Measurements from ENCODE around the gene AACS.

Gene AACS

DNA sequence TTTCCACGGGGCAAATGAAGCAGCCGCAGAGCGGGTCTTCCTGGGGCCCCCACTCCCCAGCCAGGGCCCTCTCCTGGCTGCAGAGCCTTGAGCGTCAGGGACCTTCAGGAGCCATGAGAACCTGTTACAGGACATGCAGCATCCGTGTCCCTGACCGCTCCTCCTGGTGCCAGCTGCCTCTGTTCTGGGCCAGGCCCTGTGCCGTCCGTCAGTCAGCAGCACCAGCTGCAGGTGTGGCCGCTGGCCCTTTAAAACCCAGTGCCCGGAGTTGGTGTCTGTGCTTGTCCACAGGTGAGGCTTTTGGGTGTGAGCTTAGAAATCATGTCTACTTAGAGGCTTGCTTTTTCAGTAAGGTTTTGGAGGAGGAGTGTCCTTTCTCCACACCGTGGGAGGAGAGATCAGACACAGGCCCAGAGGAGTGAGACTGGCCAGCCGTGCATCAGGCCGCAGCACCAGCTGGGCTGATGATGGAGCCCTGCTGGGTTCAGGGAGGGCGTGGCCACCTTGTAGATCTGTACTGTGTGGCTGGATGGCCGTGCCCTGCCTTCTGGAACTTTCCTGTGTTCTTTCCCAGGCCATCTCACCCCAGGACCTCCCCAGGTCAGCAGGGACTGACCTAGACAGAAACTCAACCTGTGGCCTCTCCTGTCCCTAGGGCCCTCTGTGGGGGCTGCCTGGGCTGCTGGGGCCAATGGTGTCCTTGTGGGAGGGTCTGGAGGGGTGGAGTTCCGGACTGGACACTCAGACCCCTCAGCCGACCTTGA is 27.1 kb downstream of the AACS start:
- Histone ChIP-seq H3K9me3 (replicated peaks in 1 of 11) (peaks cover 0 to 14% (median 8%) of the 10 kb centered on the region in 11 experiments; a peak in 9 of 22 replicates), H3K4me2 (0 out of 22 replicates have a peak overlapping the region, but pooled peaks of 1 of the 11 experiments have one; percentile 18), H3K36me3 (peaks cover 36 to 77% (median 49%) of the 10 kb centered on the region in 11 experiments), H3K27ac (0 out of 22 replicates have a peak overlapping the region, but pooled peaks of 1 of the 11 experiments have one; percentile 3), H3K4me1 (peaks cover 6 to 42% (median 16%) of the 10 kb centered on the region in 10 experiments), H3K27me3 (no peaks in the 10 kb centered on the region), H3K9ac (peak overlapping the region in 1 of 11 experiments; percentile 16; a peak in 2 of 22 replicates), H4K20me1 (peaks cover 0 to 46% (median 0%) of the 10 kb centered on the region in 11 experiments; a peak in 5 of 22 replicates), H3K4me3 (no peak overlapping the region)
- TF ChIP-seq Cebpa-rat (IDR thresholded peaks at IDR 0.05), result no peak

DNA sequence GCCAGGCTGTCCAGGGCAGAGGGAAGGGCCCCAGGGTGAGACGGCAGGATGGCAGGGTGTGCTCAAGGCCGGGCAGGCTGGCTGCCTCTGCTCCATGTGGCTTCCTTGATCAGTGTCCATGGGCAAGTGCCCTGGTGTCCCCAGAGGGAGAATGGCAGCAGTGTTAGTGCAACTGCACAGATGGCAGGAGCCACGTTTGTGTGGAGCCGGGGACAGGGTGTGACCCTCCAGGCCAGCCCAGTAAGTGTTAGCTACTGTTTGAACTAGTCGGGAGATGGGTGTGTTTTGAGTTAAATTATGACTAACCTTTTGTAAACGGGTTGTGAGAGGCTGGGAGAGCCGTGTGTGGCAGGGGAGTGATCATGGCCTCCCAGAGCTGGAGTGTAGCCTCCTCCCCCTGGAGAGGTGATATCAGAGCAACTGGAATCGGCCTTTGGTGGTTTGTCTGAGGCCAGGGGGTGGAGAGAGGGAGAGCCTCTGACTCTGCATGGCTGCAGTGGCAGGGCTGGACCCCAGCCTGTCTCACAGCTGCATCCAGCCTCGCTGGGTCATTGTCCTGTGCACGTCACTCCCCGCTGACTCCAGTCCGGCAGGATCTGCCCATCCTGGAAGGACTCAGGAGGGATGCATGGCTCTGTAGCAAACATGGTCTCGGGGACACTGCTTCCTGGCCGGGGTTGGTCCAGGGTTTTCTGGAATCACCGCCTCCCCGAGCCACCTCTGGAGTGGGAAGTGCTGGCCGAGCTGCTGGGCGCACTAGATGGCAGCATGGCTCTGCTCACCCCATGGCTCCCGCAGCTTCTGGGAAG is 27.8 kb downstream of the AACS start:
- Histone ChIP-seq H3K4me1 (peaks cover 12 to 43% (median 20%) of the 10 kb centered on the region in 10 experiments), H3K4me2 (0 out of 22 replicates have a peak overlapping the region, but pooled peaks of 1 of the 11 experiments have one; percentile 18), H3K36me3 (peaks cover 30 to 70% (median 41%) of the 10 kb centered on the region in 11 experiments), H4K20me1 (peaks cover 0 to 54% (median 0%) of the 10 kb centered on the region in 11 experiments; a peak in 6 of 22 replicates), H3K27me3 (no peaks in the 10 kb centered on the region), H3K27ac (0 out of 22 replicates have a peak overlapping the region, but pooled peaks of 1 of the 11 experiments have one; percentile 3), H3K4me3 (no peak overlapping the region), H3K9ac (peak overlapping the region in 1 of 11 experiments; percentile 16; a peak in 2 of 22 replicates), H3K9me3 (replicated peaks in 1 of 11) (peaks cover 0 to 14% (median 8%) of the 10 kb centered on the region in 11 experiments; a peak in 9 of 22 replicates)
- TF ChIP-seq Cebpa-rat (IDR thresholded peaks at IDR 0.05), result no peak

- Histone ChIP-seq H3K4me1 (peaks cover 12 to 50% (median 27%) of the 10 kb centered on the region in 10 experiments), H3K9me3 (replicated peaks in 1 of 11) (peaks cover 0 to 10% (median 8%) of the 10 kb centered on the region in 11 experiments; a peak in 9 of 22 replicates), H3K4me2 (no peak overlapping the region), H3K4me3 (no peak overlapping the region), H3K27me3 (no peaks in the 10 kb centered on the region), H3K36me3 (peaks cover 23 to 62% (median 34%) of the 10 kb centered on the region in 11 experiments), H3K9ac (no peak overlapping the region), H3K27ac (no peak overlapping the region), H4K20me1 (peaks cover 0 to 61% (median 0%) of the 10 kb centered on the region in 11 experiments; a peak in 6 of 22 replicates)
- TF ChIP-seq Cebpa-rat (IDR thresholded peaks at IDR 0.05), result no peak
Observed at GRCh38 chr12:125093681-125094330, 28.6 kb downstream of the AACS start.

DNA sequence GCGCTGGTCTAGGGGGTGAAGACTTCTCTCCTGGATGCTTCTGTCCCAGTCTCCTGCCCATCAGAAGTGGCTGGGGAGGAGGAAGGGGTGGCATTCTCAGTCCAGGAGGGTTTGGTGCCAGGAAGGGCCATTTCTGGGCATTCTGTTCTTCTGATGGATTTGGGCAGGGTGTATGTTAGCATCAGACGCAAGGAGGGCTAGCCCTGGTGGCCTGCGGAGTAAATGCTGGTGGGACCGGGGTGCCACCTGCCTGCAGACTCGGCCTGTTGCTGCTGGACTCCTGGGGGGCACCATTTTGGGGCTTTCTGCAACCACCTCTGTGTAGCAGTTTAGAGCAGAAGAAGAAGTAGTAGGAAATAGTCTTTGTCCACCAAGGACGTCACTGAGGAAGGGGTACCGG is 31.7 kb downstream of the AACS start:
- Histone ChIP-seq H4K20me1 (peaks cover 0 to 59% (median 0%) of the 10 kb centered on the region in 11 experiments; a peak in 6 of 22 replicates), H3K4me3 (no peak overlapping the region), H3K4me2 (peak overlapping the region in 10 of 11 experiments; percentile 48 to 84 (median 68); a peak in 20 of 22 replicates), H3K27me3 (no peaks in the 10 kb centered on the region), H3K27ac (no peak overlapping the region), H3K36me3 (peaks cover 5 to 46% (median 11%) of the 10 kb centered on the region in 11 experiments; a peak in 16 of 22 replicates), H3K4me1 (peaks cover 12 to 59% (median 37%) of the 10 kb centered on the region in 10 experiments), H3K9me3 (replicated peaks in 1 of 11) (no peaks in the 10 kb centered on the region), H3K9ac (no peak overlapping the region)
- TF ChIP-seq Cebpa-rat (IDR thresholded peaks at IDR 0.05), result no peak

GRCh38 chr12:125097427-125097826 is 32.2 kb downstream of the AACS start:
- Histone ChIP-seq H3K36me3 (peaks cover under 1 to 45% (median 9%) of the 10 kb centered on the region in 11 experiments; a peak in 19 of 22 replicates), H3K4me2 (peak overlapping the region; percentile 48 to 84 (median 65)), H3K27ac (no peak overlapping the region), H4K20me1 (peaks cover 0 to 54% (median 0%) of the 10 kb centered on the region in 11 experiments; a peak in 6 of 22 replicates), H3K4me1 (peaks cover 12 to 58% (median 37%) of the 10 kb centered on the region in 10 experiments), H3K9me3 (replicated peaks in 1 of 11) (no peaks in the 10 kb centered on the region), H3K27me3 (no peaks in the 10 kb centered on the region), H3K9ac (0 out of 22 replicates have a peak overlapping the region, but pooled peaks of 1 of the 11 experiments have one; percentile 3), H3K4me3 (no peak overlapping the region)
- no peak for TF ChIP-seq Cebpa-rat (IDR thresholded peaks at IDR 0.05)

- Histone ChIP-seq H3K9me3 (replicated peaks in 1 of 11) (no peaks in the 10 kb centered on the region), H4K20me1 (peaks cover 0 to 40% (median 0%) of the 10 kb centered on the region in 11 experiments; a peak in 6 of 22 replicates), H3K36me3 (peaks cover 13 to 45% (median 18%) of the 10 kb centered on the region in 11 experiments; a peak in 21 of 22 replicates), H3K4me3 (no peak overlapping the region), H3K9ac (no peak overlapping the region), H3K4me1 (peaks cover 12 to 51% (median 35%) of the 10 kb centered on the region in 10 experiments), H3K27ac (no peak overlapping the region), H3K4me2 (peak overlapping the region in 9 of 11 experiments; percentile 8 to 84 (median 65); a peak in 17 of 22 replicates), H3K27me3 (no peaks in the 10 kb centered on the region)
- no peak for TF ChIP-seq Cebpa-rat (IDR thresholded peaks at IDR 0.05)
Observed at GRCh38 chr12:125098676-125099408, 33.6 kb downstream of the AACS start.

DNA sequence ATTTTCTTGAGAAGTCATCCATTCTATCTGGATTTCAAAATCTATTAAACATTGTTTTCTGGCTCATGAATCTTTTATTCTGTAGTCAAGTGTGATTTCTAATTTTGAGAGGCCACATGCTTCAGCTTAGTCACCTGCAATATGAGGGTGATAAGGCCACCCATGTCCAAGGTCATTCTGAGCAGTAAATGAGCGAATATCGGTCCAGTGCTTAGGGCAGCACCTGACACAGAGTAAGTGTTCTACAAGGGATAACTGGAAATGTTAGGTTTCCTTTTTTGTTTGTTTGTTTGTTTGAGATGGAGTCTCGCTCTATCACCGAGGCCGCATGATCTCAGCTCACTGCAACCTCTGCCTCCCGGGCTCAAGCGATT is 34.2 kb downstream of the AACS start:
- Histone ChIP-seq H3K4me3 (no peak overlapping the region), H3K9ac (no peak overlapping the region), H3K4me2 (peak overlapping the region in 8 of 11 experiments; percentile 30 to 84 (median 68); a peak in 15 of 22 replicates), H3K27ac (no peak overlapping the region), H3K4me1 (peaks cover 12 to 55% (median 39%) of the 10 kb centered on the region in 10 experiments), H4K20me1 (peaks cover 0 to 38% (median 0%) of the 10 kb centered on the region in 11 experiments; a peak in 6 of 22 replicates), H3K36me3 (peaks cover 15 to 45% (median 23%) of the 10 kb centered on the region in 11 experiments), H3K27me3 (no peaks in the 10 kb centered on the region), H3K9me3 (replicated peaks in 1 of 11) (no peaks in the 10 kb centered on the region)
- TF ChIP-seq Cebpa-rat (IDR thresholded peaks at IDR 0.05), result no peak

Measured in BLaER1 treated with 17β-estradiol and CSF1 and Interleukin-3, amounts not matched to agents 10 nM and 100 nM (cell line).